ENCODE data around the gene ARHGEF18.

- TF ChIP-seq EZH2phosphoT487 (IDR thresholded peaks at IDR 0.05; ENCODE audit: borderline replicate concordance, low read length) = no peak
- no peak for TF ChIP-seq CTCF (IDR thresholded peaks at IDR 0.05; ENCODE audit: low read depth, low read length, poor library complexity, severe bottlenecking)
These were observed 11.8 kb downstream of the ARHGEF18 start for GRCh38 chr19:7360393-7360984.
